H1 (cell line): ENCODE measurements around the gene IL9. TPM values are rescaled to one million over a fixed set of nuclear protein-coding genes. Genes with fewer than 3 reads are reported as not detected.

Experiments used
- ATF2 ChIP-seq: IDR thresholded peaks from 2 replicates; pipeline ENCODE4 v1.6.1; 2012; ENCODE audit warnings: low read length, inconsistent platforms
- CHD7 ChIP-seq: fragments of 300-600 bp; sonication (generic); IDR thresholded peaks from 2 replicates; pipeline ENCODE4 v1.7.1; 2012; ENCODE audit warnings: low read length, moderate library complexity, mild to moderate bottlenecking, inconsistent platforms; ENCODE audit not compliant: insufficient replicate concordance
- CTBP2 ChIP-seq: IDR thresholded peaks from 2 replicates; pipeline ENCODE4 v1.7.0; 2011; ENCODE audit warnings: borderline replicate concordance, mild to moderate bottlenecking, moderate library complexity, mixed read lengths, low read length; ENCODE audit not compliant: insufficient read depth, insufficient read length
- EZH2 ChIP-seq: fragments of 200-600 bp; sonication (generic); IDR thresholded peaks from 2 replicates; pipeline ENCODE4 v1.7.1; 2012; ENCODE audit warnings: low read depth, mild to moderate bottlenecking, moderate library complexity, low read length, inconsistent platforms; ENCODE audit not compliant: severe bottlenecking
- GTF2F1 ChIP-seq: IDR thresholded peaks from 2 replicates; pipeline ENCODE4 v1.6.1; 2012; ENCODE audit warnings: low read depth, low read length, improper control_type of control experiment, borderline replicate concordance
- KDM1A ChIP-seq: fragments of 200-600, 300-600 bp; sonication (generic); IDR thresholded peaks from 2 replicates; pipeline ENCODE4 v1.7.1; 2016; ENCODE audit warnings: mild to moderate bottlenecking, low read length, borderline replicate concordance
- KDM5A ChIP-seq: fragments of 200-600 bp; IDR thresholded peaks from 2 replicates; pipeline ENCODE4 v1.7.1; 2012; ENCODE audit warnings: mild to moderate bottlenecking, low read length, inconsistent platforms, mixed read lengths
- POLR2AphosphoS5 ChIP-seq: IDR thresholded peaks from 2 replicates; pipeline ENCODE4 v1.6.1; 2011; ENCODE audit warnings: low read depth, low read length
- YY1 ChIP-seq: IDR thresholded peaks from 2 replicates; pipeline ENCODE4 v1.6.1; 2011; ENCODE audit warnings: low read depth, mild to moderate bottlenecking, low read length
- ZNF274 ChIP-seq: IDR thresholded peaks from 2 replicates; pipeline ENCODE4 v1.7.0; 2012; ENCODE audit warnings: low read length, borderline replicate concordance; ENCODE audit errors: extremely low read depth
- polyA plus RNA-seq, 7 experiments: library from polyadenylated mRNA; depleted of rRNA in 3 of 7; stranded (reverse) in 5 of 7; unstranded in 2 of 7; fragments of >200 nt in 5 of 7; fragments of 200-250 nt in 2 of 7; gene quantifications; 1 replicate in 5 of 7; 2 replicates in 1 of 7; 4 replicates in 1 of 7; pipeline versions ENCODE4 v1.2.1 to v1.2.3, GENCODE V29; 2011 to 2013; ENCODE audit warnings: missing spikeins in 2 of 7, mixed read lengths in 2 of 7
- total RNA-seq: library from RNA; stranded (reverse); fragmentation: NEBNext Ultra II Directional; extraction: Animal tissue kit (Norgen Biotek cat#: 25700); gene quantifications from 2 replicates; pipeline ENCODE4 v1.2.1, GENCODE V29; 2021

Gene IL9
- total and polyA plus RNA-seq, 2 of the 8 experiments (the other 6 are each of a cell fraction or from before 2014, with no cell fraction given), result not detected

GRCh38 chr5:135883026-135883425, 12.6 kb downstream of the IL9 start (continued):
- TF ChIP-seq CHD7 (no peak), KDM1A (no peak), YY1 (no peak), ATF2 (no peak), CTBP2 (no peak), EZH2 (no peak), GTF2F1 (no peak), POLR2AphosphoS5 (no peak), ZNF274 (no peak), KDM5A (no peak)
